Neural progenitor cell (in vitro differentiated cells): ENCODE results near the gene ANO4. TPM values are rescaled to one million over a fixed set of nuclear protein-coding genes. Genes with fewer than 3 reads are reported as not detected.

ENCODE experiments used
- DNase-seq: peaks from one replicate; pipeline ENCODE4 v3.0.0-alpha.2; 2016; ENCODE audit warnings: low spot score
- H2AFZ ChIP-seq: fragments of 200-600 bp; sonication (generic); replicated peaks from 2 replicates; pipeline ENCODE4 v1.6.1; 2016; ENCODE audit warnings: antibody characterized with exemption
- H3F3A ChIP-seq: fragments of 200-600 bp; sonication (generic); 2 replicates; pipeline ENCODE4 v1.6.1; 2016; ENCODE audit warnings: antibody characterized with exemption, low read depth
- H3K27ac ChIP-seq: fragments of 200-600 bp; sonication (generic); 2 replicates; pipeline ENCODE4 v1.5.1; 2016; ENCODE audit warnings: mild to moderate bottlenecking
- H3K27me3 ChIP-seq: fragments of 200-600 bp; sonication (generic); 2 replicates; pipeline ENCODE4 v1.6.1; 2016; ENCODE audit warnings: mild to moderate bottlenecking, moderate library complexity
- H3K36me3 ChIP-seq: fragments of 200-600 bp; sonication (generic); 2 replicates; pipeline ENCODE4 v1.5.1; 2016
- H3K4me1 ChIP-seq: fragments of 200-600 bp; sonication (generic); 2 replicates; pipeline ENCODE4 v1.6.1; 2016; ENCODE audit warnings: mixed run types
- H3K4me2 ChIP-seq: fragments of 200-600 bp; sonication (generic); 2 replicates; pipeline ENCODE4 v1.6.1; 2016
- H3K4me3 ChIP-seq: fragments of 200-600 bp; sonication (generic); 2 replicates; pipeline ENCODE4 v1.5.1; 2016
- H3K79me2 ChIP-seq: fragments of 200-600 bp; sonication (generic); 2 replicates; pipeline ENCODE4 v1.6.1; 2016; ENCODE audit warnings: low read depth
- H3K9ac ChIP-seq: fragments of 200-600 bp; sonication (generic); 2 replicates; pipeline ENCODE4 v1.6.1; 2016
- H3K9me3 ChIP-seq: fragments of 200-600 bp; sonication (generic); 2 replicates; pipeline ENCODE4 v1.5.1; 2016; ENCODE audit warnings: low read depth
- H4K20me1 ChIP-seq: fragments of 200-600 bp; sonication (generic); 2 replicates; pipeline ENCODE4 v1.6.1; 2016; ENCODE audit warnings: low read depth
- H3K27ac Mint-ChIP-seq: 3 replicates; pipeline ENCODE4 v1.8.0; 2021; ENCODE audit warnings: mixed read lengths
- H3K27me3 Mint-ChIP-seq: 2 replicates; pipeline ENCODE4 v1.8.0; 2022; ENCODE audit warnings: low read depth, mild to moderate bottlenecking, inconsistent platforms, moderate library complexity, mixed read lengths; ENCODE audit not compliant: insufficient read depth
- H3K36me3 Mint-ChIP-seq: 3 replicates; pipeline ENCODE4 v1.8.0; 2021; ENCODE audit warnings: mixed read lengths
- H3K4me1 Mint-ChIP-seq: 3 replicates; pipeline ENCODE4 v1.8.0; 2021; ENCODE audit warnings: mixed read lengths
- H3K4me3 Mint-ChIP-seq: 3 replicates; pipeline ENCODE4 v1.8.0; 2021; ENCODE audit warnings: mild to moderate bottlenecking, moderate library complexity, mixed read lengths
- H3K9me3 Mint-ChIP-seq: 3 replicates; pipeline ENCODE4 v1.8.0; 2020; ENCODE audit warnings: mixed read lengths
- EZH2 ChIP-seq: fragments of 200-600 bp; sonication (generic); IDR thresholded peaks from 2 replicates; pipeline ENCODE4 v1.6.1; 2017; ENCODE audit warnings: antibody characterized with exemption, mild to moderate bottlenecking, moderate library complexity
- EZH2phosphoT487 ChIP-seq: fragments of 200-600 bp; sonication (generic); IDR thresholded peaks from 2 replicates; pipeline ENCODE4 v1.6.1; 2017; ENCODE audit warnings: antibody characterized with exemption
- total RNA-seq: library from RNA; depleted of rRNA; stranded (reverse); fragments of >200 nt; gene quantifications from 2 replicates; pipeline ENCODE4 v1.2.3, GENCODE V29; 2015; ENCODE audit warnings: low replicate concordance
- TF ChIP-seq, protein P1 (sequence below): fragments of 200-600 bp; sonication (generic); IDR thresholded peaks from 2 replicates; pipeline ENCODE4 v1.5.1; 2017; ENCODE audit warnings: antibody characterized with exemption, mild to moderate bottlenecking

The ANO4 gene
- total RNA-seq, 1 donor from 2014 or later: not detected

DNA sequence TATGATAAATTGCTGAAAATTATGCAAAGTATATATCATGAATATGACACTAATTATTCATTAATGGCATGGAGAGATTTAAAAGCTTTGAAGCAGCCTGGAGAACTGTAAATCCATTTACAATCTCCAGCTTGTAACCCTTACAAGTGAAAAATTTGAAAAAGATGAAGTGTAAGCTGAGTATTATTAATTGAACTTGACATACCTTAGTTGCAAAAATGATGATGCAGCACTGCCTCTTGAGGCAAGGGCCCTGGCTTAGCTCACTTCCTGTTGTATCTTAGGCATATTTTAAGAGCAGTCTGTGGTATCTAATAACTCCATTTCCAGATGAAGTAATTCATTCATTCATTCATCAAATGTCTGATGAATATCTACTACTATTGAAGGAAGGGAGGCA, 158.6 kb downstream of the ANO4 start:
- Histone ChIP-seq H3K4me1 (no peaks in the 10 kb centered on the region), H3K27me3 (no peaks in the 10 kb centered on the region), H3K4me2 (no peak overlapping the region), H3F3A (no peaks in the 10 kb centered on the region), H3K4me3 (no peak overlapping the region), H4K20me1 (no peaks in the 10 kb centered on the region), H3K79me2 (no peaks in the 10 kb centered on the region), H3K36me3 (no peaks in the 10 kb centered on the region), H3K9me3 (no peaks in the 10 kb centered on the region), H2AFZ (no peak overlapping the region), H3K27ac (no peak overlapping the region), H3K9ac (no peak overlapping the region)
- Mint-ChIP-seq H3K27ac (no peak overlapping the region), H3K4me1 (peaks cover 21% of the 10 kb centered on the region), H3K27me3 (peaks cover 3% of the 10 kb centered on the region), H3K36me3 (no peaks in the 10 kb centered on the region), H3K4me3 (no peak overlapping the region), H3K9me3 (no peaks in the 10 kb centered on the region)
- TF ChIP-seq, protein P1, sequence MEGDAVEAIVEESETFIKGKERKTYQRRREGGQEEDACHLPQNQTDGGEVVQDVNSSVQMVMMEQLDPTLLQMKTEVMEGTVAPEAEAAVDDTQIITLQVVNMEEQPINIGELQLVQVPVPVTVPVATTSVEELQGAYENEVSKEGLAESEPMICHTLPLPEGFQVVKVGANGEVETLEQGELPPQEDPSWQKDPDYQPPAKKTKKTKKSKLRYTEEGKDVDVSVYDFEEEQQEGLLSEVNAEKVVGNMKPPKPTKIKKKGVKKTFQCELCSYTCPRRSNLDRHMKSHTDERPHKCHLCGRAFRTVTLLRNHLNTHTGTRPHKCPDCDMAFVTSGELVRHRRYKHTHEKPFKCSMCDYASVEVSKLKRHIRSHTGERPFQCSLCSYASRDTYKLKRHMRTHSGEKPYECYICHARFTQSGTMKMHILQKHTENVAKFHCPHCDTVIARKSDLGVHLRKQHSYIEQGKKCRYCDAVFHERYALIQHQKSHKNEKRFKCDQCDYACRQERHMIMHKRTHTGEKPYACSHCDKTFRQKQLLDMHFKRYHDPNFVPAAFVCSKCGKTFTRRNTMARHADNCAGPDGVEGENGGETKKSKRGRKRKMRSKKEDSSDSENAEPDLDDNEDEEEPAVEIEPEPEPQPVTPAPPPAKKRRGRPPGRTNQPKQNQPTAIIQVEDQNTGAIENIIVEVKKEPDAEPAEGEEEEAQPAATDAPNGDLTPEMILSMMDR: no peak
- TF ChIP-seq EZH2phosphoT487: no peak
- no peak for TF ChIP-seq EZH2
- DNase-seq: no peak

DNA sequence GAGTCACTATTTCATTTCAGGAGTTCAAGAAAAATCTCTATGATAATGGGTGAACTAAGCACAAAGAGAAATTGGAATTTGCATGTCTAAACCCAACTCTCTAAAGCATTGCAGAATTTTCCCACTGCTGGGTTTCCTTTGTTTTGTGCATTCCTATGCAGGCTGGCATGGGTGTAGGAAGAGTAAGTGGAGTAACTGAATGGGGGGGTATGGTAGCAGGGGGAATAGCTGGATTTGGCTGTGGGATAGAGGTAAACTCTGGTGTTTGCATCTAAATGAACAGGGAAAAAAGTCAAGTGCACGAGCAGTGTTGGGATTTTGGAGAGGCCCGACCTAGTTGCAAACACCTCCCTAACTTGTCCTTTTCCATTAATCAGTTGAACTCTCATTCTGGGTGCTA, 159.1 kb downstream of the ANO4 start:
- H3K27me3 Mint-ChIP-seq: peaks cover 3% of the 10 kb centered on the region
- no peak overlapping the region for H3K9ac ChIP-seq
- no peak overlapping the region for H3K4me3 ChIP-seq
- H3K27ac Mint-ChIP-seq: no peak overlapping the region
- no peak overlapping the region for H2AFZ ChIP-seq
- no peaks in the 10 kb centered on the region for H3K79me2 ChIP-seq
- H3K36me3 ChIP-seq: no peaks in the 10 kb centered on the region
- H3K9me3 ChIP-seq: no peaks in the 10 kb centered on the region
- no peaks in the 10 kb centered on the region for H4K20me1 ChIP-seq
- H3K4me1 ChIP-seq: no peaks in the 10 kb centered on the region
- H3K36me3 Mint-ChIP-seq: no peaks in the 10 kb centered on the region
- no peak overlapping the region for H3K4me3 Mint-ChIP-seq
- TF ChIP-seq EZH2 (no peak), EZH2phosphoT487 (no peak)
- TF ChIP-seq, protein P1: no peak
- H3K27ac ChIP-seq: no peak overlapping the region
- DNase-seq: no peak
- H3K9me3 Mint-ChIP-seq: no peaks in the 10 kb centered on the region
- H3K4me2 ChIP-seq: no peak overlapping the region
- no peaks in the 10 kb centered on the region for H3F3A ChIP-seq
- no peaks in the 10 kb centered on the region for H3K27me3 ChIP-seq
- peaks cover 21% of the 10 kb centered on the region for H3K4me1 Mint-ChIP-seq

DNA sequence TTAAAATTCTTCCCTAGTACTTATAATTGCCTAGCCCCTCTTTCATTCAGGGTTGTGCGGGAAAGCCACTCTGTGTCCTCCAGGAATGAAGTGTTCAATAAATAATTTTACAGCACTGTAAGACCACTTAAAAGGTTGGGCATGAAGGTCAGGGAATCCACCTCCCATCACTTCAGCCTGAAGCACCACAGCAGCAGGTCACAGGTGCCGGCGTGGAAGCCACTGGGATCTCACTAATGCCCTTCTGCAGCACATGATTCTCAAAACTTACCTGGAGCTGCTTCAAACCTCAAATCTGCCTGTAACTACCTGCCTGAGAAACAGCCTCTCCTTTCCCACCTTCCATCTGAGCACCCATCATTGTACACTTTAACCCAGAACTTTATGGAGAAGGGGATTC, 159.5 kb downstream of the ANO4 start:
- H3K9me3 ChIP-seq: no peaks in the 10 kb centered on the region
- DNase-seq: no peak
- H3K9ac ChIP-seq: no peak overlapping the region
- H2AFZ ChIP-seq: no peak overlapping the region
- H3K4me3 Mint-ChIP-seq: no peak overlapping the region
- no peak overlapping the region for H3K4me2 ChIP-seq
- no peaks in the 10 kb centered on the region for H3K79me2 ChIP-seq
- H3K27me3 Mint-ChIP-seq: peaks cover 3% of the 10 kb centered on the region
- no peak overlapping the region for H3K27ac Mint-ChIP-seq
- H3K36me3 ChIP-seq: no peaks in the 10 kb centered on the region
- H3K27me3 ChIP-seq: no peaks in the 10 kb centered on the region
- no peaks in the 10 kb centered on the region for H3K9me3 Mint-ChIP-seq
- H4K20me1 ChIP-seq: no peaks in the 10 kb centered on the region
- no peaks in the 10 kb centered on the region for H3K4me1 ChIP-seq
- no peaks in the 10 kb centered on the region for H3F3A ChIP-seq
- no peaks in the 10 kb centered on the region for H3K36me3 Mint-ChIP-seq
- H3K4me3 ChIP-seq: no peak overlapping the region
- TF ChIP-seq EZH2 (no peak), EZH2phosphoT487 (no peak)
- TF ChIP-seq, protein P1: no peak
- H3K27ac ChIP-seq: no peak overlapping the region
- H3K4me1 Mint-ChIP-seq: peaks cover 21% of the 10 kb centered on the region
